ENCODE data around the gene FAM83B. TPM values are rescaled to one million over a fixed set of nuclear protein-coding genes. Genes with fewer than 3 reads are reported as not detected.
"Not testable (repeated sequence)": the region's sequence is repeated elsewhere in the genome, so short reads cannot be mapped to it uniquely, and the experiment has no call there.

FAM83B gene
- total RNA-seq (not detected), polyA plus RNA-seq (under 1 TPM in 1 of 2 donors, not detected in 1; 0.63 TPM)
- long read RNA-seq, donor 1 = 0 reads
- long read RNA-seq, donor 2 = 0 reads

GRCh38 chr6:54846243-54846856 is at the start of gene FAM83B:
FAM83B (plus strand) TSS chr6:54846771; CDS start chr6:54870247, 23,476 bp downstream.
- H3K36me3 ChIP-seq (ENCODE audit: control insufficient read depth in 1 of 2, insufficient read depth in 2 of 2, low read length in 1 of 2) = no peaks in the 10 kb centered on the region
- peaks cover 2% of the 10 kb centered on the region for H3K9me3 ChIP-seq (ENCODE audit: control insufficient read depth, low read length)
- ATAC-seq (ENCODE audit: low FRiP score) = peak; percentile 42
- no peaks in the 10 kb centered on the region for H3K27me3 ChIP-seq (ENCODE audit: control insufficient read depth in 1 of 2, insufficient read depth in 2 of 2, low read length in 1 of 2)
- H3K4me3 ChIP-seq (ENCODE audit: low read length in 2 of 2) = peak within 1 kb of the TSS in 1 of 2 donors; percentile 41
- H3K27ac ChIP-seq (ENCODE audit: low read depth in 1 of 2, low read length in 2 of 2) = no peak within 1 kb of the TSS
- intact Hi-C loops (cut with DNase I) = no loop called here
- WGBS, 2 donors = 4 to 5% methylated on average over 46 to 50 of the region's 50 CpGs
- peak; percentile 44 to 74 for DNase-seq
- no peaks in the 10 kb centered on the region for H3K4me1 ChIP-seq (ENCODE audit: control insufficient read depth in 1 of 2, insufficient read depth in 2 of 2, low read length in 2 of 2)

- H3K4me3 ChIP-seq (ENCODE audit: low read length in 2 of 2); ATAC-seq (ENCODE audit: low FRiP score); H3K27ac ChIP-seq (ENCODE audit: low read depth in 1 of 2, low read length in 2 of 2); DNase-seq; H3K27me3 ChIP-seq (ENCODE audit: control insufficient read depth in 1 of 2, insufficient read depth in 2 of 2, low read length in 1 of 2); intact Hi-C loops (cut with DNase I); H3K4me1 ChIP-seq (ENCODE audit: control insufficient read depth in 1 of 2, insufficient read depth in 2 of 2, low read length in 2 of 2); H3K36me3 ChIP-seq (ENCODE audit: control insufficient read depth in 1 of 2, insufficient read depth in 2 of 2, low read length in 1 of 2); H3K9me3 ChIP-seq (ENCODE audit: control insufficient read depth, low read length): not testable (repeated sequence)
Measured at GRCh38 chr6:54796918-54797317, 49.7 kb upstream of the FAM83B start.

- DNase-seq (no peak), ATAC-seq (ENCODE audit: low FRiP score) (no peak)
- peaks cover 1% of the 10 kb centered on the region for H3K9me3 ChIP-seq (ENCODE audit: control insufficient read depth, low read length)
- no peak overlapping the region for H3K4me3 ChIP-seq (ENCODE audit: low read length in 2 of 2)
- H3K27ac ChIP-seq (ENCODE audit: low read depth in 1 of 2, low read length in 2 of 2) = no peak overlapping the region
- no peaks in the 10 kb centered on the region for H3K4me1 ChIP-seq (ENCODE audit: control insufficient read depth in 1 of 2, insufficient read depth in 2 of 2, low read length in 2 of 2)
- WGBS, 2 donors = 86 to 89% methylated on average over 4 of the region's 4 CpGs
- H3K27me3 ChIP-seq (ENCODE audit: control insufficient read depth in 1 of 2, insufficient read depth in 2 of 2, low read length in 1 of 2) = no peaks in the 10 kb centered on the region
- intact Hi-C loops (cut with DNase I) = no loop called here
- H3K36me3 ChIP-seq (ENCODE audit: control insufficient read depth in 1 of 2, insufficient read depth in 2 of 2, low read length in 1 of 2) = no peaks in the 10 kb centered on the region
Measured at GRCh38 chr6:54800050-54800600, 46.4 kb upstream of the FAM83B start.

GRCh38 chr6:54801244-54801643 is 45.3 kb upstream of the FAM83B start:
- Histone ChIP-seq H3K36me3 (ENCODE audit: control insufficient read depth in 1 of 2, insufficient read depth in 2 of 2, low read length in 1 of 2) (no peaks in the 10 kb centered on the region), H3K4me1 (ENCODE audit: control insufficient read depth in 1 of 2, insufficient read depth in 2 of 2, low read length in 2 of 2) (no peaks in the 10 kb centered on the region), H3K27ac (ENCODE audit: low read depth in 1 of 2, low read length in 2 of 2) (no peak overlapping the region), H3K9me3 (ENCODE audit: control insufficient read depth, low read length) (peaks cover 1% of the 10 kb centered on the region), H3K4me3 (ENCODE audit: low read length in 2 of 2) (no peak overlapping the region), H3K27me3 (ENCODE audit: control insufficient read depth in 1 of 2, insufficient read depth in 2 of 2, low read length in 1 of 2) (no peaks in the 10 kb centered on the region)
- intact Hi-C loops (cut with DNase I) = no loop called here
- DNase-seq (no peak), ATAC-seq (ENCODE audit: low FRiP score) (no peak)

GRCh38 chr6:54801669-54802068 is 44.9 kb upstream of the FAM83B start:
- intact Hi-C loops (cut with DNase I) = no loop called here
- no peaks in the 10 kb centered on the region for H3K4me1 ChIP-seq (ENCODE audit: control insufficient read depth in 1 of 2, insufficient read depth in 2 of 2, low read length in 2 of 2)
- ATAC-seq (ENCODE audit: low FRiP score) (no peak), DNase-seq (no peak)
- 65 to 92% methylated on average over 1 of the region's 1 CpG for WGBS, 2 donors
- H3K27me3 ChIP-seq (ENCODE audit: control insufficient read depth in 1 of 2, insufficient read depth in 2 of 2, low read length in 1 of 2) = no peaks in the 10 kb centered on the region
- peaks cover 1% of the 10 kb centered on the region for H3K9me3 ChIP-seq (ENCODE audit: control insufficient read depth, low read length)
- no peak overlapping the region for H3K4me3 ChIP-seq (ENCODE audit: low read length in 2 of 2)
- H3K27ac ChIP-seq (ENCODE audit: low read depth in 1 of 2, low read length in 2 of 2) = no peak overlapping the region
- no peaks in the 10 kb centered on the region for H3K36me3 ChIP-seq (ENCODE audit: control insufficient read depth in 1 of 2, insufficient read depth in 2 of 2, low read length in 1 of 2)

- Histone ChIP-seq H3K27ac (ENCODE audit: low read depth in 1 of 2, low read length in 2 of 2) (no peak overlapping the region), H3K36me3 (ENCODE audit: control insufficient read depth in 1 of 2, insufficient read depth in 2 of 2, low read length in 1 of 2) (no peaks in the 10 kb centered on the region), H3K4me1 (ENCODE audit: control insufficient read depth in 1 of 2, insufficient read depth in 2 of 2, low read length in 2 of 2) (no peaks in the 10 kb centered on the region), H3K27me3 (ENCODE audit: control insufficient read depth in 1 of 2, insufficient read depth in 2 of 2, low read length in 1 of 2) (no peaks in the 10 kb centered on the region), H3K9me3 (ENCODE audit: control insufficient read depth, low read length) (no peaks in the 10 kb centered on the region), H3K4me3 (ENCODE audit: low read length in 2 of 2) (no peak overlapping the region)
- intact Hi-C loops (cut with DNase I) = no loop called here
- ATAC-seq (ENCODE audit: low FRiP score) (no peak), DNase-seq (no peak)
- 53 to 63% methylated on average over 5 of the region's 5 CpGs for WGBS, 2 donors
Measured at GRCh38 chr6:54802775-54803634, 43.6 kb upstream of the FAM83B start.

- DNase-seq (no peak), ATAC-seq (ENCODE audit: low FRiP score) (no peak)
- no peaks in the 10 kb centered on the region for H3K9me3 ChIP-seq (ENCODE audit: control insufficient read depth, low read length)
- 9 to 18% methylated on average over 1 of the region's 1 CpG for WGBS, 2 donors
- no peak overlapping the region for H3K27ac ChIP-seq (ENCODE audit: low read depth in 1 of 2, low read length in 2 of 2)
- H3K27me3 ChIP-seq (ENCODE audit: control insufficient read depth in 1 of 2, insufficient read depth in 2 of 2, low read length in 1 of 2) = no peaks in the 10 kb centered on the region
- no peaks in the 10 kb centered on the region for H3K4me1 ChIP-seq (ENCODE audit: control insufficient read depth in 1 of 2, insufficient read depth in 2 of 2, low read length in 2 of 2)
- no peaks in the 10 kb centered on the region for H3K36me3 ChIP-seq (ENCODE audit: control insufficient read depth in 1 of 2, insufficient read depth in 2 of 2, low read length in 1 of 2)
- intact Hi-C loops (cut with DNase I) = no loop called here
- H3K4me3 ChIP-seq (ENCODE audit: low read length in 2 of 2) = no peak overlapping the region
Measured at GRCh38 chr6:54805077-54805476, 41.5 kb upstream of the FAM83B start.

GRCh38 chr6:54810147-54810546 is 36.4 kb upstream of the FAM83B start:
- intact Hi-C loops (cut with DNase I) = no loop called here
- DNase-seq = no peak
- no peaks in the 10 kb centered on the region for H3K9me3 ChIP-seq (ENCODE audit: control insufficient read depth, low read length)
- H3K27me3 ChIP-seq (ENCODE audit: control insufficient read depth in 1 of 2, insufficient read depth in 2 of 2, low read length in 1 of 2) = no peaks in the 10 kb centered on the region
- H3K36me3 ChIP-seq (ENCODE audit: control insufficient read depth in 1 of 2, insufficient read depth in 2 of 2, low read length in 1 of 2) = no peaks in the 10 kb centered on the region
- ATAC-seq (ENCODE audit: low FRiP score) = no peak
- H3K4me1 ChIP-seq (ENCODE audit: control insufficient read depth in 1 of 2, insufficient read depth in 2 of 2, low read length in 2 of 2) = no peaks in the 10 kb centered on the region
- H3K27ac ChIP-seq (ENCODE audit: low read depth in 1 of 2, low read length in 2 of 2) = no peak overlapping the region
- H3K4me3 ChIP-seq (ENCODE audit: low read length in 2 of 2) = no peak overlapping the region

GRCh38 chr6:54813892-54814291 is 32.7 kb upstream of the FAM83B start:
- ATAC-seq (ENCODE audit: low FRiP score) (no peak), DNase-seq (no peak)
- Histone ChIP-seq H3K27ac (ENCODE audit: low read depth in 1 of 2, low read length in 2 of 2) (no peak overlapping the region), H3K36me3 (ENCODE audit: control insufficient read depth in 1 of 2, insufficient read depth in 2 of 2, low read length in 1 of 2) (no peaks in the 10 kb centered on the region), H3K4me3 (ENCODE audit: low read length in 2 of 2) (no peak overlapping the region), H3K27me3 (ENCODE audit: control insufficient read depth in 1 of 2, insufficient read depth in 2 of 2, low read length in 1 of 2) (no peaks in the 10 kb centered on the region), H3K9me3 (ENCODE audit: control insufficient read depth, low read length) (no peaks in the 10 kb centered on the region), H3K4me1 (ENCODE audit: control insufficient read depth in 1 of 2, insufficient read depth in 2 of 2, low read length in 2 of 2) (no peaks in the 10 kb centered on the region)
- intact Hi-C loops (cut with DNase I) = no loop called here
- WGBS, 2 donors = 71 to 81% methylated on average over 3 of the region's 3 CpGs
